Right lobe of liver (tissue), 6 donors: ENCODE measurements around the gene NFATC3. TPM values are rescaled to one million over a fixed set of nuclear protein-coding genes. Genes with fewer than 3 reads are reported as not detected.
A peak's percentile ranks its signal among the peaks of the same experiment; 100 is the strongest.

Source experiments
- ATAC-seq, 4 donors: fragments of 200-7000 bp; cut with Tn5 transposase; one replicate each; pipeline ENCODE4 v1.9.1; 2020; ENCODE audit warnings: mild to moderate bottlenecking in 4 of 4, moderate library complexity in 4 of 4
- DNase-seq, 3 donors: peaks; one replicate each; pipeline ENCODE4 v3.0.0-alpha.2; 2020
- H3K27ac ChIP-seq, 3 donors: fragments of 200-600 bp; one replicate each; pipeline ENCODE4 v1.8.0; 2022
- H3K27me3 ChIP-seq, 2 donors: fragments of 200-600 bp; one replicate each; pipeline ENCODE4 v1.8.0; 2022
- H3K36me3 ChIP-seq, 4 donors: fragments of 200-600 bp; sonication (generic) in 1 of 4; one replicate each; pipeline versions ENCODE4 v1.5.1 to v1.8.0; 2017 to 2022; ENCODE audit warnings: control low read depth in 1 of 4
- H3K4me1 ChIP-seq, 4 donors: fragments of 200-600 bp; sonication (generic) in 1 of 4; one replicate each; pipeline versions ENCODE4 v1.5.1 to v1.8.0; 2017 to 2022; ENCODE audit warnings: control low read depth in 1 of 4
- H3K4me3 ChIP-seq, 3 donors: fragments of 200-600 bp; one replicate each; pipeline ENCODE4 v1.8.0; 2022
- H3K9me3 ChIP-seq, 4 donors: fragments of 200-600 bp; sonication (generic) in 1 of 4; one replicate each; pipeline versions ENCODE4 v1.5.1 to v1.8.0; 2017 to 2022; ENCODE audit warnings: control low read depth in 1 of 4
- POLR2A ChIP-seq: fragments of 450-650 bp; IDR thresholded peaks from one replicate; pipeline ENCODE4 v1.6.1; 2017; ENCODE audit warnings: antibody characterized with exemption, mild to moderate bottlenecking
- WGBS: methylation state at CpG from one replicate; pipeline ENCODE4 v1.1.6; 2018; ENCODE audit warnings: low coverage, low lambda C conversion rate; ENCODE audit not compliant: insufficient coverage; ENCODE audit errors: missing lambda C conversion rate; 5-methylcytosine and 5-hydroxymethylcytosine counted together
- intact Hi-C, 2 donors: fragments of 100-400 bp; cut with DNase I; formaldehyde crosslinking; loops; one replicate each; pipeline versions ENCODE4 v1.11.2 to v1.14.1; 2022
- total RNA-seq, 6 experiments: library from RNA; depleted of rRNA in 2 of 6; stranded (reverse); fragments of >200 nt in 2 of 6; fragmentation: NEBNext Ultra II Directional in 3 of 6; extraction: Animal tissue kit (Norgen Biotek cat#: 25700) in 3 of 6; gene quantifications; one replicate each; pipeline versions ENCODE4 v1.1.0 to v1.2.4, GENCODE V29; 2016 to 2023
- TF ChIP-seq, protein P1 (sequence below), 4 donors: fragments of 200-600 bp in 3 of 4; fragments of 450-650 bp in 1 of 4; IDR thresholded peaks; one replicate each; pipeline versions ENCODE4 v1.5.1 to v1.8.0; 2016 to 2022; ENCODE audit warnings: antibody characterized with exemption in 4 of 4, mild to moderate bottlenecking in 2 of 4
- donor health status: DM: no; HTN: yes; CAD: no.
- donor health status: DM: no; HTN: no; CAD: no.
- donor health status: DM: no; HTN: no; CAD: no.
- donor health status: DM: no; HTN: yes; CAD: no.
- donor health status: DM: no; HTN: yes; CAD: no.

The NFATC3 gene
- total RNA-seq, 6 experiments from 2014 or later, result 19.9 to 30.1 (median 25.1) TPM

DNA sequence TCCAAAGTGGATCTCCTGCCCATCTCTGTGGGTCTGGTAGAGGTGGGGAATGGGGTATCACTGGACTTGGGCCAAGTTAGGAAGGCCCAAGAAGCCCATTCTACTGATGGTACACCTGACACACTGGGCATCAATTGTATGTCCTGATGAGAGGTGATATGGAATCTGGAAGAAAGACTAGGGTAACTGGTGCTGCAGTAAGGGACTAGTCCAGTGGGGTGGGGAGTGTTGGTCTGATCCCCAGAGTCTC, 5.9 kb upstream of the NFATC3 start:
- Histone ChIP-seq H3K9me3 (no peaks in the 10 kb centered on the region), H3K27me3 (no peaks in the 10 kb centered on the region), H3K36me3 (no peaks in the 10 kb centered on the region), H3K27ac (peak overlapping the region; percentile 75 to 96 (median 83)), H3K4me1 (peaks cover 2 to 88% (median 42%) of the 10 kb centered on the region in 4 donors), H3K4me3 (no peak overlapping the region)
- ATAC-seq (no peak), DNase-seq (no peak)
- TF ChIP-seq, protein P1, sequence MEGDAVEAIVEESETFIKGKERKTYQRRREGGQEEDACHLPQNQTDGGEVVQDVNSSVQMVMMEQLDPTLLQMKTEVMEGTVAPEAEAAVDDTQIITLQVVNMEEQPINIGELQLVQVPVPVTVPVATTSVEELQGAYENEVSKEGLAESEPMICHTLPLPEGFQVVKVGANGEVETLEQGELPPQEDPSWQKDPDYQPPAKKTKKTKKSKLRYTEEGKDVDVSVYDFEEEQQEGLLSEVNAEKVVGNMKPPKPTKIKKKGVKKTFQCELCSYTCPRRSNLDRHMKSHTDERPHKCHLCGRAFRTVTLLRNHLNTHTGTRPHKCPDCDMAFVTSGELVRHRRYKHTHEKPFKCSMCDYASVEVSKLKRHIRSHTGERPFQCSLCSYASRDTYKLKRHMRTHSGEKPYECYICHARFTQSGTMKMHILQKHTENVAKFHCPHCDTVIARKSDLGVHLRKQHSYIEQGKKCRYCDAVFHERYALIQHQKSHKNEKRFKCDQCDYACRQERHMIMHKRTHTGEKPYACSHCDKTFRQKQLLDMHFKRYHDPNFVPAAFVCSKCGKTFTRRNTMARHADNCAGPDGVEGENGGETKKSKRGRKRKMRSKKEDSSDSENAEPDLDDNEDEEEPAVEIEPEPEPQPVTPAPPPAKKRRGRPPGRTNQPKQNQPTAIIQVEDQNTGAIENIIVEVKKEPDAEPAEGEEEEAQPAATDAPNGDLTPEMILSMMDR (IDR thresholded peaks at IDR 0.05), result no peak
- no peak for TF ChIP-seq POLR2A
- intact Hi-C loops, result loop anchor here in 1 of 2 donors (10.0 kb wide), 1 partner anchor 156 kb away; the partner anchor contains the start of gene ESRP2

DNA sequence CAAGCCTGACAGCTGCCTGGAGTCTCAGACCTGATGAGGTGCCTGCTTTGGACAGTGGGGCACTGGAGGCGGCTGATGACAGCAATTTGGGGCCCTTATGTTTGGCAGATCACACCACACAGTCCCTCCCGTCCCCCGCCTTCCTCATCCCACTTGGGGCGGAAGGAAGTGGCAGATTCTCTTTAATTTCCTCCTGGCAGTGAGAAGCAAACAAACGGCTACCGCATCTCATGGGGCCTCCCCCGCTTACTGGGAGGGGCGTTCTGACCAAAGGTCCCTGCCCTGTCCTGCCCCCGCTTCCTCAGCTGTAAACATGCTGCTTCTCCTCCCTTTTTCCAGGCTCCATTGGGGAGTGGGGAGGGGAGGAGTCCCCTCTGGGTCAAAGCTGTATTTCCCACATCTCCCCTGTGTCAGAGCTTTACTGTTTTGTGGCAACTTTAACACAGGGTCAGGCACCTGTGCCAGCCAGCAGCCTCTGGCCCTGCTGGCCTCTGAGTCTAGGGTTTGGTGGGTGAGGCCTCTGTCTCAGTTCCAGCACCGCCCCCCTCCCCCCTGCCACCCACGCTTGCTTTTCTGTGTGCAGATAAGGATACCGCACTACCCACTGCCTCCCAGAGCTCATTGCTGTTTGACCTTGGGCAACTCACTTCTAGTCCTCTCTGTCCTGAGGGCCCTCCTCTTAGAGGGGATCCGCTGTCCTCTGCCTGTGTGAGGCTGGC, 5.4 kb upstream of the NFATC3 start:
- Histone ChIP-seq H3K27ac (peak overlapping the region; percentile 75 to 96 (median 83)), H3K4me1 (peaks cover 2 to 88% (median 42%) of the 10 kb centered on the region in 4 donors), H3K27me3 (no peaks in the 10 kb centered on the region), H3K4me3 (no peak overlapping the region), H3K36me3 (no peaks in the 10 kb centered on the region), H3K9me3 (no peaks in the 10 kb centered on the region)
- DNase-seq (peak; percentile 87 to 91 (median 88)), ATAC-seq (peak; percentile 64 to 75 (median 66))
- WGBS, result 3% methylated on average over 6 of the region's 13 CpGs
- TF ChIP-seq, protein P1 (IDR thresholded peaks at IDR 0.05), result no peak
- TF ChIP-seq POLR2A, result no peak
- intact Hi-C loops, result loop anchor here (10.0 kb wide), 1 partner anchor 155 kb away; the partner anchor contains the start of gene ESRP2 (in 2 of the 2)

DNA sequence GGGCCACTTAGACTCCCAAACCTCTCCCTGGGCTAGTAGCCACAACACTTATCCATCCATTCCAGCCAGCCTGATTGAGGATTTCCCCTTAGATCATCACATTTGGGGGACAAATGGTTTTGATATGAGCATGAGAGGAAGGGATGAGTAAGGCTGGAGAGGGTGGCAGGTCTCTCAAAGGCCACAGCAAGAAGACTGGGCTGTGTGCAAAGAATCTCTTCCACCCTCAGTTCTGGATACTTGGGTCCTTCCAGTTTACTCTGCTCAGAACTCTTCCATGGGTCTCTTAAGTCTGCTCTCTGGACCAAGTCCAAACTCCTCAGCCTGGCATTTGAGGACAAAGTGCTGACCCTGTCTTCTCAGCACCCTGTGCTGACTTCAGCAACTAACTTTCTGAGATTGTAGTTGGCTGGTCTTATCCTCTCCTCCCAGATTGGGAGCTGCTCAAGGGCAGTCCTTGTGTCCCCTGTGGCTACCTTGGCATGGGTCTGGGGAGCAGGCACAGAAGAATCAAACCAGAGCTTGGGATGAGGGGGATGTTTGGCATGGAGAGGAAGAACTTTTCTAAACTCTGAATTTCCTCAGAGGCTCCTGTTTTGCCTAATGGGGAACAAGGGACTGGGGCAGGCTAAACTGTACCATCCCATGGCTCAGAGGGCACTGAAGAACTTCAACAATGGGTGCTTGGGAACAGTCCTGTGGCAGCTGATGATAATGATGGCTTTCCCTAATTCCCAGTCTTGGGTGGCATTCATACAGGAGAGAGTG, 3.1 kb upstream of the NFATC3 start:
- DNase-seq (peak in 1 of 3 donors; percentile 47), ATAC-seq (no peak)
- no peaks in the 10 kb centered on the region for H3K9me3 ChIP-seq
- peak overlapping the region in 1 of 3 donors; percentile 96 for H3K27ac ChIP-seq
- H3K4me3 ChIP-seq, result no peak overlapping the region
- intact Hi-C loops, result loop anchor here in 1 of 2 donors (10.0 kb wide), 1 partner anchor 153 kb away; the partner anchor contains the start of gene ESRP2
- no peaks in the 10 kb centered on the region for H3K36me3 ChIP-seq
- peaks cover 2 to 72% (median 36%) of the 10 kb centered on the region in 4 donors for H3K4me1 ChIP-seq
- no peak for TF ChIP-seq POLR2A
- TF ChIP-seq, protein P1 (IDR thresholded peaks at IDR 0.05), result no peak
- no peaks in the 10 kb centered on the region for H3K27me3 ChIP-seq

DNA sequence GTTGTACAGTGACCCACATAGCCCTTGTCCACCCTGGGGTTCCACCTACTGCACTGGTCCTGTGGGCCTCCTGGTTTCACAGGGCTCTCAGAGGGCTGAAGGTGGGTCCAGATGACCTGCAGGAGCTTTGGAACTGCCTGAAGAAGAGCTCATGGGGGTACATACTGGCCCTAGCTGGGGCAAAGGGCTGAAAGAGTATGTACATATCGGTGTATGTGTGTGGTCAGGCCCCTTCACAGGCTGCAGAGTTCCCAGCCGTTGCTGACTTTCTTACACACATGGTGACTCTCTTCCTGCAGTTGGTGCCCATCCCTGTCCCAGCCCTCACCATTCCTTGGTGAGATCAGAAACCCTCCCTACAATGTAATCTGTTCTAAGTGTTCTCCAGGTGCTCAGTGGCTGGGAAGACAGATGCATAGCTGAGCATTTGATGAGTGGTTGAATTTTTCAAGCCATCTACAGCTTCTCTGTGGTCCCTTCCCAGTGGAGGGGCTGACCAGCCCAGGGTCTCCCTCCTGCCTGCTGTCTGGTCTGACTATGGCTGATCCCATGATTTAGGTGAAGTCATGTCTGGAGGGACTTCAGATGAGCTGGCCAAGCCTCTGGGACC, 2.4 kb upstream of the NFATC3 start:
- no peaks in the 10 kb centered on the region for H3K27me3 ChIP-seq
- ATAC-seq (no peak), DNase-seq (peak in 1 of 3 donors; percentile 40)
- H3K4me1 ChIP-seq, result peaks cover 2 to 72% (median 35%) of the 10 kb centered on the region in 4 donors
- H3K4me3 ChIP-seq, result no peak overlapping the region
- no peaks in the 10 kb centered on the region for H3K36me3 ChIP-seq
- peak overlapping the region in 1 of 3 donors; percentile 96 for H3K27ac ChIP-seq
- TF ChIP-seq, protein P1 (IDR thresholded peaks at IDR 0.05), result no peak
- no peak for TF ChIP-seq POLR2A
- intact Hi-C loops, result loop anchor here in 1 of 2 donors (10.0 kb wide), 1 partner anchor 152 kb away; the partner anchor contains the start of gene ESRP2
- no CpG with 5 or more reads among the region's 2 CpGs for WGBS
- no peaks in the 10 kb centered on the region for H3K9me3 ChIP-seq
